Omental fat pad (tissue), 4 donors: Measurements from ENCODE around the gene CACNB2. TPM values are rescaled to one million over a fixed set of nuclear protein-coding genes. Genes with fewer than 3 reads are reported as not detected.
"Not testable (repeated sequence)": the region's sequence is repeated elsewhere in the genome, so short reads cannot be mapped to it uniquely, and the experiment has no call there.

Experiments used
- ATAC-seq: fragments of 150-250 bp; one replicate; pipeline ENCODE4 v1.9.1; 2016; ENCODE audit warnings: mild to moderate bottlenecking, moderate library complexity; ENCODE audit not compliant: low FRiP score
- DNase-seq: peaks from one replicate; pipeline ENCODE4 v3.0.0-alpha.2; 2019; ENCODE audit warnings: low spot score
- total RNA-seq, 4 donors: library from RNA; depleted of rRNA; stranded (reverse); fragments of >200 nt; gene quantifications; one replicate each; pipeline ENCODE4 v1.1.0, GENCODE V29; 2016
- TF ChIP-seq, protein P1 (sequence below), 3 donors: fragments of 450-650 bp; IDR thresholded peaks; one replicate each; pipeline ENCODE4 v1.5.1; 2016 to 2017; ENCODE audit warnings: antibody characterized with exemption in 3 of 3, mild to moderate bottlenecking in 3 of 3, moderate library complexity in 2 of 3

CACNB2 gene
- total RNA-seq, 4 donors from 2014 or later: 2.0 to 12.1 (median 6.1) TPM

DNA sequence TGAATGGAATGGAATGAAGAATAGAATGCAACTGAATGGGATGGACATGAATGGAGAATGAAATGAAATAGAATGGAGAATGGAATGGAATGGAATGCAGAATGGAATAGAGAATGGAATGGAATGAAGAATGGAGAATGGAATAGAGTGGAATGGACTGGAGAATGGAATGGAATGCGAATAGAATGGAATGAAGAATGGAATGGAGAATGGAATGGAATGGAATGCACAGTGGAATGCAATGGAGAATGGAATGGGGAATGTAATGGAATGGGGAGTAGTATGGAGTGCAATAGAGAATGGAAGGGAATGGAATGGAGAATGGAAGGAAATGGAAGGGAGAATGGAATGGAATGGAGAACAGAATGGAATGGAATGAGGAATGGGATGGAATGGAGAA is 417.7 kb downstream of the CACNB2 start:
- no peak for ATAC-seq
- TF ChIP-seq, protein P1, sequence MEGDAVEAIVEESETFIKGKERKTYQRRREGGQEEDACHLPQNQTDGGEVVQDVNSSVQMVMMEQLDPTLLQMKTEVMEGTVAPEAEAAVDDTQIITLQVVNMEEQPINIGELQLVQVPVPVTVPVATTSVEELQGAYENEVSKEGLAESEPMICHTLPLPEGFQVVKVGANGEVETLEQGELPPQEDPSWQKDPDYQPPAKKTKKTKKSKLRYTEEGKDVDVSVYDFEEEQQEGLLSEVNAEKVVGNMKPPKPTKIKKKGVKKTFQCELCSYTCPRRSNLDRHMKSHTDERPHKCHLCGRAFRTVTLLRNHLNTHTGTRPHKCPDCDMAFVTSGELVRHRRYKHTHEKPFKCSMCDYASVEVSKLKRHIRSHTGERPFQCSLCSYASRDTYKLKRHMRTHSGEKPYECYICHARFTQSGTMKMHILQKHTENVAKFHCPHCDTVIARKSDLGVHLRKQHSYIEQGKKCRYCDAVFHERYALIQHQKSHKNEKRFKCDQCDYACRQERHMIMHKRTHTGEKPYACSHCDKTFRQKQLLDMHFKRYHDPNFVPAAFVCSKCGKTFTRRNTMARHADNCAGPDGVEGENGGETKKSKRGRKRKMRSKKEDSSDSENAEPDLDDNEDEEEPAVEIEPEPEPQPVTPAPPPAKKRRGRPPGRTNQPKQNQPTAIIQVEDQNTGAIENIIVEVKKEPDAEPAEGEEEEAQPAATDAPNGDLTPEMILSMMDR (IDR thresholded peaks at IDR 0.05): no peak
- no peak for DNase-seq

DNA sequence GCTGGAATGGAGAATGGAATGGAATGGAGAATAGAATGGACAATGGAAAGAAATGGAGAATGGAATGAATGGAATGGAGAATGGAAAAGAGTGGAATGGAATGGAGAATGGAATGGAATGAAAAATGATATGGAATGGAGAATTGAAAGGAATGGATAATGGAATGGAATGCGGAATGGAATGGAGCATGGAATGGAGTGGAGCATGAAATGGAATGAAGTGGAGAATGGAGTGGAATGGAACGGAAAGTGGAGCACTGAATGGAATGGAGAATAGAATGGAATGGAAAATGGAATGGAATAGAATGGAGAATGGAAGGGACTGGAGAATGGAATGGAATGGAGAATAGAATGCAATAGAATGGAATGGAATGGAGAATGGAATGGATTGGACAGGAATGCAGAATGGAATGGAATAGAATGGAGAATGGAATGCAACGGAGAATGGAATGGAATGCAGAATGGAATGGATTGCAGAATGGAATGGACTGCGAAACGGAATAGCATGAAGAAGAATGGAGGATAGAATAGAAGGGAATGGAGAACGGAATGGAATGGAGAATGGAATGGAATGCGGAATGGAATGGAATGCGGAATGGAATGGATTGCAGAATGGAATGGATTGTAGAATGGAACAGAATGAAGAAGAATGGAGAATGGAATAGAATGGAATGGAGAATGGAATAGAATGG is 421.8 kb downstream of the CACNB2 start:
- no peak for DNase-seq
- TF ChIP-seq, protein P1 (IDR thresholded peaks at IDR 0.05): no peak
- ATAC-seq: no peak

- ATAC-seq: no peak
- TF ChIP-seq, protein P1 (IDR thresholded peaks at IDR 0.05): no peak
- DNase-seq: no peak
Measured at GRCh38 chr10:18563003-18563726, 422.9 kb downstream of the CACNB2 start.

DNA sequence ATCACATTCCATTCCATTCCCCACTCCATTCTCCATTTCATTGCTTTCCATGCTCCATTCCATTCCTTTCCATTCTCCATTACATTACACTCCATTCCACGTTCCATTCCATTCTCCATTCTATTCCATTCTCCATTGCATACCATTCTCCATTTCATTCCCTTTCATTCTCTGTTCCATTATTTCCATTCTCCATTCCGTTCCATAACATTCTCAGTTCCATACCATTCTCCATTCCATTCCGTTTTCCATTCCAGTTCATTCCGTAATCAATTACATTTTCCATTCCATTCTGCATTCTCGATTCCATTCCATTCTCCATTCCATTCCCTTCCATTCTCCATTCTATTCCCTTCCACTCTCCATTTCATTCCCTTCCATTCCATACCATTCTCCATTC is 424.8 kb downstream of the CACNB2 start:
- DNase-seq (no peak), ATAC-seq (no peak)
- TF ChIP-seq, protein P1 (IDR thresholded peaks at IDR 0.05): no peak

- ATAC-seq (no peak), DNase-seq (no peak)
- TF ChIP-seq, protein P1 (IDR thresholded peaks at IDR 0.05): no peak
Measured at GRCh38 chr10:18566177-18566576, 426.0 kb downstream of the CACNB2 start.

DNA sequence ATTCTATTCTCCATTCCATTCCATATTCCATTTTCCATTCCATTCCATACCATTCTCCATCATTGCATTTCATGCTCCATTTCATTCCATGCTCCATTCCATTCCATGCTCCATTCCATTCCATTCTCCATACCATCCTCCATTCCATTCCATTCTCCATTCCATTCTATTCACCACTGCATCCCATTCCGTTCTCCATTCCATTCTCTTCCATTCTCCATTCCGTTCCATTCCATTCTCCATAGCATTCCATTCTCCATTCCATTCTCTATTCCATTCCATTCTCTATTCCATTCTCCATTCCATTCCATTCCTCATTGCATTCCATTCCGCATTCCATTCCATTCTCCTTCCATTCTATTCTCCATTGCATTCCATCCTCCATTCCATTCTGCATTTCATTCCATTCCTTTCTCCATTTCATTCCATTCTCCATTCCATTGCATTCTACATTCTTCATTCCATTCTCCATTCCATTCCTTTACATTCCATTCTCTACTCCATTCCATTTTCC is 427.2 kb downstream of the CACNB2 start:
- DNase-seq (no peak), ATAC-seq (no peak)
- TF ChIP-seq, protein P1 (IDR thresholded peaks at IDR 0.05): no peak

- ATAC-seq, DNase-seq: not testable (repeated sequence)
Measured at GRCh38 chr10:18570386-18570785, 430.2 kb downstream of the CACNB2 start.
